WTC11 (cell line): ENCODE data around the gene CEP170B. TPM values are rescaled to one million over a fixed set of nuclear protein-coding genes. Genes with fewer than 3 reads are reported as not detected.

Experiments used
- ATAC-seq: fragments of 200-7000 bp; cut with Tn5 transposase; 2 replicates; pipeline ENCODE4 v1.10.0; 2021; ENCODE audit warnings: mild to moderate bottlenecking, moderate library complexity
- CTCF ChIA-PET: fragments of 300-600 bp; sonication (Branson Sonifier 250); formaldehyde crosslinking; loops from one replicate; lab custom pipeline; 2021; ENCODE audit warnings: antibody characterized with exemption; lab: Charles Lee
- POLR2A ChIA-PET: fragments of 350-600 bp; sonication (Branson Sonifier 250); formaldehyde crosslinking; loops from one replicate; lab custom pipeline; 2021; ENCODE audit warnings: antibody characterized with exemption; lab: Charles Lee
- DNase-seq: peaks from one replicate; pipeline ENCODE4 v3.0.0; 2021; ENCODE audit warnings: low spot score
- H3K27ac Mint-ChIP-seq: 2 replicates; pipeline ENCODE4 v1.8.0; 2021; ENCODE audit warnings: mixed read lengths
- H3K27me3 Mint-ChIP-seq: 2 replicates; pipeline ENCODE4 v1.8.0; 2021; ENCODE audit warnings: low read depth, mild to moderate bottlenecking, moderate library complexity, mixed read lengths
- H3K36me3 Mint-ChIP-seq: 2 replicates; pipeline ENCODE4 v1.8.0; 2021; ENCODE audit warnings: mixed read lengths
- H3K4me1 Mint-ChIP-seq: 2 replicates; pipeline ENCODE4 v1.8.0; 2022; ENCODE audit warnings: mixed read lengths
- H3K4me3 Mint-ChIP-seq: 2 replicates; pipeline ENCODE4 v1.8.0; 2021; ENCODE audit warnings: mild to moderate bottlenecking, moderate library complexity, mixed read lengths
- H3K9me3 Mint-ChIP-seq: 2 replicates; pipeline ENCODE4 v1.8.0; 2021; ENCODE audit warnings: mixed read lengths
- ATF3 ChIP-seq: sonication (generic); formaldehyde crosslinking; conservative IDR thresholded peaks from 2 replicates; pipeline ENCODE4 v1.8.1; 2022; ENCODE audit warnings: mild to moderate bottlenecking, missing genetic modification reagents
- ATF6 ChIP-seq: sonication (generic); formaldehyde crosslinking; IDR thresholded peaks from 2 replicates; pipeline ENCODE4 v1.8.1; 2023; ENCODE audit warnings: mild to moderate bottlenecking, missing genetic modification reagents
- CREB1 ChIP-seq: sonication (generic); formaldehyde crosslinking; IDR thresholded peaks from 2 replicates; pipeline ENCODE4 v1.8.0; 2023; ENCODE audit warnings: mild to moderate bottlenecking, missing genetic modification reagents
- ETV6 ChIP-seq: sonication (generic); formaldehyde crosslinking; IDR thresholded peaks from 2 replicates; pipeline ENCODE4 v1.8.1; 2022; ENCODE audit warnings: mild to moderate bottlenecking, missing genetic modification reagents
- FOXK1 ChIP-seq: sonication (generic); formaldehyde crosslinking; IDR thresholded peaks from 2 replicates; pipeline ENCODE4 v1.8.0; 2022; ENCODE audit warnings: mild to moderate bottlenecking, moderate library complexity, missing genetic modification reagents
- GABPB1 ChIP-seq: sonication (generic); formaldehyde crosslinking; IDR thresholded peaks from 2 replicates; pipeline ENCODE4 v1.8.1; 2023; ENCODE audit warnings: mild to moderate bottlenecking, missing genetic modification reagents
- IRF1 ChIP-seq: sonication (generic); formaldehyde crosslinking; IDR thresholded peaks from 2 replicates; pipeline ENCODE4 v1.8.0; 2023; ENCODE audit warnings: missing genetic modification reagents
- NFATC4 ChIP-seq: fragments of 250-450 bp; sonication (Bioruptor Pico); IDR thresholded peaks from 2 replicates; pipeline ENCODE4 v1.9.0; 2021; ENCODE audit warnings: mild to moderate bottlenecking
- NR1H2 ChIP-seq: sonication (generic); formaldehyde crosslinking; IDR thresholded peaks from 2 replicates; pipeline ENCODE4 v1.9.0; 2021; ENCODE audit warnings: mild to moderate bottlenecking, moderate library complexity, missing genetic modification reagents
- TEAD4 ChIP-seq: sonication (generic); formaldehyde crosslinking; IDR thresholded peaks from 2 replicates; pipeline ENCODE4 v1.8.0; 2022; ENCODE audit warnings: mild to moderate bottlenecking, missing genetic modification reagents
- TP53 ChIP-seq: sonication (generic); formaldehyde crosslinking; IDR thresholded peaks from 2 replicates; pipeline ENCODE4 v1.8.1; 2023; ENCODE audit warnings: mild to moderate bottlenecking, missing genetic modification reagents
- ZSCAN18 ChIP-seq: fragments of 250-450 bp; sonication (Bioruptor Pico); IDR thresholded peaks from 2 replicates; pipeline ENCODE4 v2.1.2; 2022; ENCODE audit warnings: mild to moderate bottlenecking, moderate library complexity
- total RNA-seq: library from RNA; stranded (reverse); gene quantifications from 3 replicates; pipeline ENCODE4 v1.2.3, GENCODE V29; 2021
- TF ChIP-seq, protein P1 (sequence below): sonication (generic); formaldehyde crosslinking; IDR thresholded peaks from 2 replicates; pipeline ENCODE4 v1.8.1; 2023; ENCODE audit warnings: mild to moderate bottlenecking, missing genetic modification reagents
- TF ChIP-seq, protein P2 (sequence below): sonication (generic); formaldehyde crosslinking; IDR thresholded peaks from 2 replicates; pipeline ENCODE4 v1.8.1; 2022; ENCODE audit warnings: low read depth, mild to moderate bottlenecking, moderate library complexity, missing genetic modification reagents, borderline replicate concordance
- TF ChIP-seq, protein P3 (sequence below): sonication (generic); formaldehyde crosslinking; IDR thresholded peaks from 2 replicates; pipeline ENCODE4 v1.8.1; 2022; ENCODE audit warnings: mild to moderate bottlenecking, missing genetic modification reagents, moderate library complexity, borderline replicate concordance

Gene CEP170B
- total RNA-seq, 1 experiment from 2014 or later = 47.0 TPM

GRCh38 chr14:104897330-104898194, 32.5 kb downstream of the CEP170B start:
- no peak for ATAC-seq
- ChIA-PET CTCF (interaction anchor here (0.6 to 3.2 kb wide), 9 partner anchors 11 to 129 kb away, joined by 3 to 26 read pairs (median 5); no protein-coding TSS in a partner anchor), POLR2A (interaction anchor here (0.6 kb wide), 1 partner anchor 69 kb away, joined by 3 read pairs; no protein-coding TSS in a partner anchor)

More at GRCh38 chr14:104897330-104898194, 32.5 kb downstream of the CEP170B start:
- H3K27me3 Mint-ChIP-seq = no peaks in the 10 kb centered on the region; the same call in 1 of the 2 replicates
- no peak for TF ChIP-seq ATF3
- no peak for TF ChIP-seq FOXK1 (CRISPR knock-in tag)
- no peak for TF ChIP-seq NFATC4
- no peak for TF ChIP-seq TP53 (CRISPR knock-in tag)
- no peak for TF ChIP-seq CREB1 (CRISPR knock-in tag)
- TF ChIP-seq, protein P1, sequence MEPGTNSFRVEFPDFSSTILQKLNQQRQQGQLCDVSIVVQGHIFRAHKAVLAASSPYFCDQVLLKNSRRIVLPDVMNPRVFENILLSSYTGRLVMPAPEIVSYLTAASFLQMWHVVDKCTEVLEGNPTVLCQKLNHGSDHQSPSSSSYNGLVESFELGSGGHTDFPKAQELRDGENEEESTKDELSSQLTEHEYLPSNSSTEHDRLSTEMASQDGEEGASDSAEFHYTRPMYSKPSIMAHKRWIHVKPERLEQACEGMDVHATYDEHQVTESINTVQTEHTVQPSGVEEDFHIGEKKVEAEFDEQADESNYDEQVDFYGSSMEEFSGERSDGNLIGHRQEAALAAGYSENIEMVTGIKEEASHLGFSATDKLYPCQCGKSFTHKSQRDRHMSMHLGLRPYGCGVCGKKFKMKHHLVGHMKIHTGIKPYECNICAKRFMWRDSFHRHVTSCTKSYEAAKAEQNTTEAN = no peak
- TF ChIP-seq ZSCAN18 (CRISPR knock-in tag) = no peak
- no peak for TF ChIP-seq TEAD4 (CRISPR knock-in tag)
- TF ChIP-seq ETV6 = no peak
- TF ChIP-seq ATF6 (CRISPR knock-in tag) = no peak
- TF ChIP-seq, protein P2, sequence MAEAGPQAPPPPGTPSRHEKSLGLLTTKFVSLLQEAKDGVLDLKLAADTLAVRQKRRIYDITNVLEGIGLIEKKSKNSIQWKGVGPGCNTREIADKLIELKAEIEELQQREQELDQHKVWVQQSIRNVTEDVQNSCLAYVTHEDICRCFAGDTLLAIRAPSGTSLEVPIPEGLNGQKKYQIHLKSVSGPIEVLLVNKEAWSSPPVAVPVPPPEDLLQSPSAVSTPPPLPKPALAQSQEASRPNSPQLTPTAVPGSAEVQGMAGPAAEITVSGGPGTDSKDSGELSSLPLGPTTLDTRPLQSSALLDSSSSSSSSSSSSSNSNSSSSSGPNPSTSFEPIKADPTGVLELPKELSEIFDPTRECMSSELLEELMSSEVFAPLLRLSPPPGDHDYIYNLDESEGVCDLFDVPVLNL (CRISPR knock-in tag) = no peak
- TF ChIP-seq IRF1 (CRISPR knock-in tag) = no peak
- TF ChIP-seq NR1H2 (CRISPR knock-in tag) = no peak
- TF ChIP-seq GABPB1 = no peak
- TF ChIP-seq, protein P3, sequence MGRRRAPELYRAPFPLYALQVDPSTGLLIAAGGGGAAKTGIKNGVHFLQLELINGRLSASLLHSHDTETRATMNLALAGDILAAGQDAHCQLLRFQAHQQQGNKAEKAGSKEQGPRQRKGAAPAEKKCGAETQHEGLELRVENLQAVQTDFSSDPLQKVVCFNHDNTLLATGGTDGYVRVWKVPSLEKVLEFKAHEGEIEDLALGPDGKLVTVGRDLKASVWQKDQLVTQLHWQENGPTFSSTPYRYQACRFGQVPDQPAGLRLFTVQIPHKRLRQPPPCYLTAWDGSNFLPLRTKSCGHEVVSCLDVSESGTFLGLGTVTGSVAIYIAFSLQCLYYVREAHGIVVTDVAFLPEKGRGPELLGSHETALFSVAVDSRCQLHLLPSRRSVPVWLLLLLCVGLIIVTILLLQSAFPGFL (CRISPR knock-in tag) = no peak
- TF ChIP-seq, all 79 proteins: peak for 0
- Mint-ChIP-seq H3K27ac (no peak overlapping the region), H3K4me3 (no peak overlapping the region), H3K36me3 (no peaks in the 10 kb centered on the region), H3K4me1 (no peaks in the 10 kb centered on the region), H3K9me3 (no peaks in the 10 kb centered on the region)
- DNase-seq = no peak
